ENCODE measurements around the gene FAM200B. TPM values are rescaled to one million over a fixed set of nuclear protein-coding genes. Genes with fewer than 3 reads are reported as not detected.

Gene FAM200B
- total RNA-seq, 3 donors from 2014 or later (not counting 1 experiment from before 2014, with no cell fraction given): 14.3 to 15.6 (median 14.5) TPM

DNA sequence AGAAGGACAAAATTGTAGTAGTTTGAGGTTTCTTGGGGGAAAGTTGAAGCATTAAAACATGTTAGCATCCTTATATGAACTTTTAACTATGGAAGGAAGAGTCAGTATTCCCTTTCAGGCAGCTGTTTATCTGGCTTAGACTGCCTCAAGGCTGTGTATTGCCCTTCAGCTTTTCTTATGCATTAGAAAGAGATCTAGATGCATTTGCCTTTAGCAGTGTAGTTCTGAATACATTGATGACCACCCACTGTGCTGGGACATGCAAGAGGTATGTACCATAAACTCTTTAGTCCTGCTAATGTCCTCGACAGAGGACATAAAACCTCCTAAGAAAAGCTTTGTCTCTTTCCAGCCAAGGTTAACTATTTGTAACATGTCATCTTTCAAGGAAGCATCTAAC lies 2.9 kb downstream of the FAM200B start:
- DNase-seq (no peak), ATAC-seq (no peak)
- WGBS (ENCODE audit: insufficient coverage): 96% methylated on average over 1 of the region's 1 CpG
- Histone ChIP-seq H3K9me3 (ENCODE audit: control insufficient read depth, insufficient read depth, low read length) (no peaks in the 10 kb centered on the region), H3K27me3 (ENCODE audit: control insufficient read depth, insufficient read depth, low read length) (no peaks in the 10 kb centered on the region), H3K4me3 (ENCODE audit: low read length) (no peak overlapping the region), H3K36me3 (ENCODE audit: control insufficient read depth, insufficient read depth, low read length) (peaks cover 24% of the 10 kb centered on the region), H3K27ac (ENCODE audit: low read length) (no peak overlapping the region), H3K4me1 (ENCODE audit: control insufficient read depth, insufficient read depth, low read length) (peaks cover 4% of the 10 kb centered on the region)
- H3K4me3 Mint-ChIP-seq: no peak overlapping the region
- H3K27ac Mint-ChIP-seq: no peak overlapping the region
- TF ChIP-seq, protein P1, sequence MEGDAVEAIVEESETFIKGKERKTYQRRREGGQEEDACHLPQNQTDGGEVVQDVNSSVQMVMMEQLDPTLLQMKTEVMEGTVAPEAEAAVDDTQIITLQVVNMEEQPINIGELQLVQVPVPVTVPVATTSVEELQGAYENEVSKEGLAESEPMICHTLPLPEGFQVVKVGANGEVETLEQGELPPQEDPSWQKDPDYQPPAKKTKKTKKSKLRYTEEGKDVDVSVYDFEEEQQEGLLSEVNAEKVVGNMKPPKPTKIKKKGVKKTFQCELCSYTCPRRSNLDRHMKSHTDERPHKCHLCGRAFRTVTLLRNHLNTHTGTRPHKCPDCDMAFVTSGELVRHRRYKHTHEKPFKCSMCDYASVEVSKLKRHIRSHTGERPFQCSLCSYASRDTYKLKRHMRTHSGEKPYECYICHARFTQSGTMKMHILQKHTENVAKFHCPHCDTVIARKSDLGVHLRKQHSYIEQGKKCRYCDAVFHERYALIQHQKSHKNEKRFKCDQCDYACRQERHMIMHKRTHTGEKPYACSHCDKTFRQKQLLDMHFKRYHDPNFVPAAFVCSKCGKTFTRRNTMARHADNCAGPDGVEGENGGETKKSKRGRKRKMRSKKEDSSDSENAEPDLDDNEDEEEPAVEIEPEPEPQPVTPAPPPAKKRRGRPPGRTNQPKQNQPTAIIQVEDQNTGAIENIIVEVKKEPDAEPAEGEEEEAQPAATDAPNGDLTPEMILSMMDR (IDR thresholded peaks at IDR 0.05): no peak
- H3K4me1 Mint-ChIP-seq: peaks cover 31 to 43% of the 10 kb centered on the region in 2 donors
- no peaks in the 10 kb centered on the region for H3K36me3 Mint-ChIP-seq
- no peaks in the 10 kb centered on the region for H3K9me3 Mint-ChIP-seq
- intact Hi-C loops (cut with micrococcal nuclease): no loop called here
- H3K27me3 Mint-ChIP-seq (ENCODE audit: low read depth in 2 of 2): no peaks in the 10 kb centered on the region

- intact Hi-C loops (cut with micrococcal nuclease): no loop called here
- ATAC-seq (no peak), DNase-seq (no peak)
- Histone ChIP-seq H3K27ac (ENCODE audit: low read length) (no peak overlapping the region), H3K27me3 (ENCODE audit: control insufficient read depth, insufficient read depth, low read length) (no peaks in the 10 kb centered on the region), H3K36me3 (ENCODE audit: control insufficient read depth, insufficient read depth, low read length) (peaks cover 24% of the 10 kb centered on the region), H3K9me3 (ENCODE audit: control insufficient read depth, insufficient read depth, low read length) (no peaks in the 10 kb centered on the region), H3K4me3 (ENCODE audit: low read length) (no peak overlapping the region), H3K4me1 (ENCODE audit: control insufficient read depth, insufficient read depth, low read length) (no peaks in the 10 kb centered on the region)
- 100% methylated on average over 4 of the region's 5 CpGs for WGBS (ENCODE audit: insufficient coverage)
- TF ChIP-seq, protein P1 (IDR thresholded peaks at IDR 0.05): no peak
- no peak overlapping the region for H3K4me3 Mint-ChIP-seq
- H3K27ac Mint-ChIP-seq: no peak overlapping the region
- H3K27me3 Mint-ChIP-seq (ENCODE audit: low read depth in 2 of 2): no peaks in the 10 kb centered on the region
- H3K36me3 Mint-ChIP-seq: no peaks in the 10 kb centered on the region
- no peaks in the 10 kb centered on the region for H3K9me3 Mint-ChIP-seq
- H3K4me1 Mint-ChIP-seq: peaks cover 10 to 24% of the 10 kb centered on the region in 2 donors
These were observed 6.4 kb downstream of the FAM200B start for GRCh38 chr4:15688051-15688450.

DNA sequence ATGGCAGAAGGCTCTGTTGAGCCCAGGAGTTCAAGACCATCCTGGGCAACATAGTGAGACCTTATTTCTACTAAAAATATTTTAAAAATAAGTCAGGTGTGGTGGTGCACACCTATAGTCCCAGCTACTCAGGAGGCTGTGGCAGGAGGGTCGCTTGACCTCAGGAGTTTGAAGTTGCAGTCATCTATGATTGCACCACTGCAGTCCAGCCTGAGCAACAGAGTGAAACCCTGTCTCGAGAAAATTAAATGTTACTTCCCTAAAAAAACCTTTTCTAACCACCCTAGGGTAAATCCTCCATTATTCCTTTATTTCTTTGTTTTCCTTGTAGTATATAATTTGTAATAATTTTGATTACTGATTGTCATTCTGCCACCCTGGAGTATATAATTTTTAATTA lies 7.9 kb downstream of the FAM200B start:
- no peaks in the 10 kb centered on the region for H3K4me1 ChIP-seq (ENCODE audit: control insufficient read depth, insufficient read depth, low read length)
- no peak overlapping the region for H3K27ac Mint-ChIP-seq
- H3K27ac ChIP-seq (ENCODE audit: low read length): no peak overlapping the region
- H3K27me3 ChIP-seq (ENCODE audit: control insufficient read depth, insufficient read depth, low read length): no peaks in the 10 kb centered on the region
- TF ChIP-seq, protein P1 (IDR thresholded peaks at IDR 0.05): no peak
- no peak overlapping the region for H3K4me3 Mint-ChIP-seq
- peaks cover 6 to 10% of the 10 kb centered on the region in 2 donors for H3K4me1 Mint-ChIP-seq
- DNase-seq: no peak
- WGBS (ENCODE audit: insufficient coverage): 92% methylated on average over 1 of the region's 2 CpGs
- no peak for ATAC-seq
- intact Hi-C loops (cut with micrococcal nuclease): no loop called here
- no peaks in the 10 kb centered on the region for H3K36me3 Mint-ChIP-seq
- H3K27me3 Mint-ChIP-seq (ENCODE audit: low read depth in 2 of 2): no peaks in the 10 kb centered on the region
- no peaks in the 10 kb centered on the region for H3K9me3 ChIP-seq (ENCODE audit: control insufficient read depth, insufficient read depth, low read length)
- no peak overlapping the region for H3K4me3 ChIP-seq (ENCODE audit: low read length)
- peaks cover 24% of the 10 kb centered on the region for H3K36me3 ChIP-seq (ENCODE audit: control insufficient read depth, insufficient read depth, low read length)
- H3K9me3 Mint-ChIP-seq: no peaks in the 10 kb centered on the region
